Neuronal stem cell (in vitro differentiated cells): ENCODE data around the gene MEP1B.

Experiments used
- DNase-seq: peaks from one replicate; pipeline ENCODE4 v3.0.0-alpha.2; 2013; ENCODE audit warnings: low spot score
- H2AFZ ChIP-seq: one replicate; pipeline ENCODE4 v1.6.1; 2013; ENCODE audit warnings: mild to moderate bottlenecking, low read length, inconsistent platforms
- H2AK5ac ChIP-seq: 2 replicates; pipeline ENCODE4 v1.6.1; 2013; ENCODE audit warnings: low read depth, mild to moderate bottlenecking, inconsistent platforms, low read length, moderate library complexity, mixed read lengths
- H2BK120ac ChIP-seq: 2 replicates; pipeline ENCODE4 v1.6.1; 2013; ENCODE audit warnings: low read depth, mild to moderate bottlenecking, inconsistent platforms, low read length, moderate library complexity, mixed read lengths
- H2BK12ac ChIP-seq: one replicate; pipeline ENCODE4 v1.6.1; 2013; ENCODE audit warnings: low read length, inconsistent platforms
- H2BK15ac ChIP-seq: 2 replicates; pipeline ENCODE4 v1.6.1; 2013; ENCODE audit warnings: mild to moderate bottlenecking, low read length, inconsistent platforms, mixed read lengths
- H2BK5ac ChIP-seq: one replicate; pipeline ENCODE4 v1.6.1; 2013; ENCODE audit warnings: inconsistent platforms, mild to moderate bottlenecking, low read length, moderate library complexity
- H3K14ac ChIP-seq: one replicate; pipeline ENCODE4 v1.6.1; 2013; ENCODE audit warnings: low read length, inconsistent platforms
- H3K18ac ChIP-seq: 2 replicates; pipeline ENCODE4 v1.6.1; 2013; ENCODE audit warnings: low read length, inconsistent platforms
- H3K23ac ChIP-seq: 2 replicates; pipeline ENCODE4 v1.6.1; 2013; ENCODE audit warnings: low read depth, mild to moderate bottlenecking, mixed read lengths, low read length, inconsistent platforms; ENCODE audit not compliant: poor library complexity
- H3K27ac ChIP-seq: replicated peaks from 3 replicates; pipeline ENCODE4 v1.5.1; 2013; ENCODE audit warnings: low read length, inconsistent platforms
- H3K27me3 ChIP-seq, 3 experiments: 2 replicates each; pipeline ENCODE4 v1.6.1; 2013; ENCODE audit warnings: low read length in 3 of 3, mild to moderate bottlenecking in 2 of 3, inconsistent platforms in 1 of 3, low read depth in 1 of 3, mixed read lengths in 1 of 3, moderate library complexity in 1 of 3; ENCODE audit not compliant: control insufficient read depth in 3 of 3, insufficient read depth in 3 of 3
- H3K36me3 ChIP-seq, 2 donors: replicated peaks in 1 of 2; 2 replicates each; pipeline ENCODE4 v1.6.1; 2013; ENCODE audit warnings: low read length in 2 of 2; ENCODE audit not compliant: control insufficient read depth in 2 of 2, insufficient read depth in 2 of 2
- H3K4ac ChIP-seq: 2 replicates; pipeline ENCODE4 v1.6.1; 2013; ENCODE audit warnings: inconsistent platforms, mild to moderate bottlenecking, low read length, moderate library complexity
- H3K4me1 ChIP-seq, 2 donors: 1 replicate in 1 of 2; 2 replicates in 1 of 2; pipeline ENCODE4 v1.6.1; 2013; ENCODE audit warnings: low read length in 2 of 2, low read depth in 1 of 2; ENCODE audit not compliant: control insufficient read depth in 2 of 2, insufficient read depth in 1 of 2
- H3K4me2 ChIP-seq: one replicate; pipeline ENCODE4 v1.6.1; 2013; ENCODE audit warnings: mild to moderate bottlenecking, low read length, inconsistent platforms; ENCODE audit not compliant: insufficient read depth, poor library complexity, severe bottlenecking
- H3K4me3 ChIP-seq, 2 donors: 2 replicates each; pipeline ENCODE4 v1.5.1; 2013; ENCODE audit warnings: low read length in 2 of 2, mild to moderate bottlenecking in 2 of 2, inconsistent platforms in 1 of 2, moderate library complexity in 1 of 2
- H3K79me1 ChIP-seq: one replicate; pipeline ENCODE4 v1.6.1; 2013; ENCODE audit warnings: low read depth, mild to moderate bottlenecking, inconsistent platforms, low read length, moderate library complexity
- H3K9ac ChIP-seq: one replicate; pipeline ENCODE4 v1.6.1; 2013; ENCODE audit warnings: mild to moderate bottlenecking, low read depth, low read length, inconsistent platforms; ENCODE audit not compliant: poor library complexity
- H3K9me3 ChIP-seq, 2 donors: replicated peaks in 1 of 2; 2 replicates each; pipeline versions ENCODE3 to v1.6.1; 2013; ENCODE audit warnings: low read length in 2 of 2, mild to moderate bottlenecking in 2 of 2, inconsistent platforms in 1 of 2, low read depth in 1 of 2, mixed read lengths in 1 of 2, moderate library complexity in 1 of 2; ENCODE audit not compliant: control insufficient read depth in 2 of 2, insufficient read depth in 1 of 2
- H4K8ac ChIP-seq: one replicate; pipeline ENCODE4 v1.6.1; 2013; ENCODE audit warnings: low read depth, mild to moderate bottlenecking, inconsistent platforms, low read length, moderate library complexity
- H4K91ac ChIP-seq: one replicate; pipeline ENCODE4 v1.6.1; 2013; ENCODE audit warnings: low read length, low read depth, mild to moderate bottlenecking, inconsistent platforms; ENCODE audit not compliant: poor library complexity
- WGBS, 2 donors: extraction: QIAGEN DNeasy Blood & Tissue Kit; methylation state at CpG; one replicate each; pipeline ENCODE4 v1.1.7; 2013; ENCODE audit warnings: missing lambda C conversion rate in 2 of 2, mixed read lengths in 1 of 2; ENCODE audit not compliant: insufficient read length in 2 of 2, insufficient replicate concordance in 1 of 2; ENCODE audit errors: extremely low coverage in 2 of 2; 5-methylcytosine and 5-hydroxymethylcytosine counted together

The MEP1B gene

DNA sequence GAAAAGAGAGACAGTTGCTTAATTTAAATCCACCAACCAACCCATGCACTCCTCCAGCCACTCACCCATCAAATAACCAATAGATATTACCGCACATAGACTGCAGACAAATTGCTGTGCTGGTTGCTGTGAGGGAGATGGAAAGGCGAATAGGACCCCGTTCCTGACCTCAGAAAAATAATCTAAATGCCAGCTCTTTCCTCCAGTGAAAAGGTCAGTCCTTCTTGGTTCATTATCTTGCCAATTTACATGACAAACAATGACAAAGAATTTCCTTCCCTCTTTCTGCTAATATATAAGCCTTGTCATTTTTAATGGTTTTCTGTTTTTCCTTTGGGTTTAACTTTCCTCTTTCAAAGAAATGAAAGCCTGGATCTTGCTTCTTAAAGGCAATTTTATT, 61.6 kb downstream of the MEP1B start:
- no peak overlapping the region for H4K91ac ChIP-seq
- H3K18ac ChIP-seq, result no peak overlapping the region
- H2BK5ac ChIP-seq, result no peak overlapping the region
- no peak for DNase-seq
- peaks cover 0 to 2% of the 10 kb centered on the region in 2 donors for H3K36me3 ChIP-seq
- no peak overlapping the region for H3K9ac ChIP-seq
- H3K14ac ChIP-seq, result no peak overlapping the region
- H3K27ac ChIP-seq, result no peak overlapping the region
- H3K79me1 ChIP-seq, result no peaks in the 10 kb centered on the region
- H2BK15ac ChIP-seq, result no peak overlapping the region
- no peaks in the 10 kb centered on the region for H3K27me3 ChIP-seq
- H3K9me3 ChIP-seq, result no peaks in the 10 kb centered on the region
- H4K8ac ChIP-seq, result no peak overlapping the region
- H3K23ac ChIP-seq, result no peak overlapping the region
- no peak overlapping the region for H3K4me3 ChIP-seq
- no CpG with 5 or more reads among the region's 3 CpGs for WGBS, 2 donors
- H2BK12ac ChIP-seq, result no peak overlapping the region
- no peak overlapping the region for H2AK5ac ChIP-seq
- no peak overlapping the region for H2AFZ ChIP-seq
- H3K4me2 ChIP-seq, result no peak overlapping the region
- no peak overlapping the region for H2BK120ac ChIP-seq
- no peaks in the 10 kb centered on the region for H3K4me1 ChIP-seq
- no peak overlapping the region for H3K4ac ChIP-seq

DNA sequence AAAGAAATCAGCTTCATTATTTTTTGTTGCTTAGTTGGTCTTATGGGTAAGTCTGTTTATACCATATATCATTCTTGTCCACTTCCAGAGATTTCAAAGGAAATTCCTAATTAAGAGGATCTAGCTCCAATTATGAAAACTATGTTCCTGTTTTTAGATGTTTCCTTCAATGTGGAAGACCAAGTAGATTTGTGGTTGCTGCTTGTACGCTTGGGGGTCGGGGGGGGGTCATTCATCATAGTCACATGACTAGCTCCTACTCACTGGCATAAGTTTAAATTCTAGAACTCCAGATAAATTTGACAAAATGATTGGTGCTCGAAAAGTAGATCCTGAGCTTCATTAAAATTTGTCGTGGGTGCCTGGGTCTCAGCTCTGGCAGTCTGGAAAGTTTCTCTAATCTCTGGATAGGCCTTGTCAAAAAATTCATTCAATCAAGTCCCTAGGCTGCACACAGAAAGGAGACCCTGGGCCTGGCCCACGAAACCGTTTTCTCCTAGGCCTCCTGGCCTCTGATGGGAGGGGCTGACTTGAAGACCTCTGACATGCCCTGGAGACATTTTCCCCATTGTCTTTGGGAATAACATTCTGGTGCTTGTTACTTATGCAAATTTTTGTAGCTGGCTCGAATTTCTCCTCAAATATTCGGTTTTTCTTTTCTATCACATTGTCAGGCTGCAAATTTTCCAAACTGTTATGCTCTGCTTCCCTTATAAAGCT, 62.5 kb downstream of the MEP1B start:
- H3K79me1 ChIP-seq, result no peaks in the 10 kb centered on the region
- no peak overlapping the region for H3K4me3 ChIP-seq
- H3K4me2 ChIP-seq, result no peak overlapping the region
- H4K91ac ChIP-seq, result no peak overlapping the region
- H2BK5ac ChIP-seq, result no peak overlapping the region
- H3K14ac ChIP-seq, result no peak overlapping the region
- peaks cover 0 to 2% of the 10 kb centered on the region in 2 donors for H3K36me3 ChIP-seq
- no peak overlapping the region for H3K27ac ChIP-seq
- H3K9ac ChIP-seq, result no peak overlapping the region
- no peaks in the 10 kb centered on the region for H3K4me1 ChIP-seq
- H3K18ac ChIP-seq, result no peak overlapping the region
- H4K8ac ChIP-seq, result no peak overlapping the region
- H2BK12ac ChIP-seq, result no peak overlapping the region
- H3K23ac ChIP-seq, result no peak overlapping the region
- no peak overlapping the region for H2BK15ac ChIP-seq
- H3K27me3 ChIP-seq, result no peaks in the 10 kb centered on the region
- no peak overlapping the region for H3K4ac ChIP-seq
- H3K9me3 ChIP-seq, result no peaks in the 10 kb centered on the region
- no CpG with 5 or more reads among the region's 8 CpGs for WGBS, 2 donors
- DNase-seq, result no peak
- H2AK5ac ChIP-seq, result no peak overlapping the region
- no peak overlapping the region for H2BK120ac ChIP-seq
- no peak overlapping the region for H2AFZ ChIP-seq

DNA sequence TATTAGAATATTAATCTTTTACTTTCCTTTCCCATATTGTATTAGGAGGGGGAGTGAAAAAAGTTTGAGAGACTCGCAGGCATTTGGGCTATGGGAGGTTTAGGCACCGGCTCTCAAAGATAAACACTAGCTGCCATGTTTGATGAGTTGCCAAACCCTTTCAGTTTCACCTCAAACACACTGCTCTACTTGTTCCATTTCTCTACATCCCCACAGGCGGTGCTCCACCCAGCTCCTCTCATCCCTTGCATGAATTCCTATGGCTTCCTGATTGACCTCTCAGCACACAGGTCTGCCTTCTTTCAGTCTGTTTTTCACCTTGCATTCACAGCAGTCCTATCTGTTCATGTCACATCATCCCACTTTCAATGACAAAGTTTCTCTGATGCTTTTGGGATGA, 65.7 kb downstream of the MEP1B start:
- H3K14ac ChIP-seq, result no peak overlapping the region
- H4K8ac ChIP-seq, result no peak overlapping the region
- H3K4ac ChIP-seq, result no peak overlapping the region
- no peak overlapping the region for H3K18ac ChIP-seq
- H3K36me3 ChIP-seq, result peaks cover 0 to 2% of the 10 kb centered on the region in 2 donors
- H2BK12ac ChIP-seq, result no peak overlapping the region
- H3K23ac ChIP-seq, result no peak overlapping the region
- H3K79me1 ChIP-seq, result no peaks in the 10 kb centered on the region
- H3K9ac ChIP-seq, result no peak overlapping the region
- H2AFZ ChIP-seq, result no peak overlapping the region
- H3K4me2 ChIP-seq, result no peak overlapping the region
- H3K27ac ChIP-seq, result no peak overlapping the region
- H4K91ac ChIP-seq, result no peak overlapping the region
- no peak overlapping the region for H2AK5ac ChIP-seq
- no peaks in the 10 kb centered on the region for H3K4me1 ChIP-seq
- WGBS, 2 donors, result no CpG with 5 or more reads among the region's 3 CpGs
- no peak overlapping the region for H2BK120ac ChIP-seq
- H3K4me3 ChIP-seq, result no peak overlapping the region
- no peaks in the 10 kb centered on the region for H3K9me3 ChIP-seq
- DNase-seq, result no peak
- no peak overlapping the region for H2BK15ac ChIP-seq
- no peak overlapping the region for H2BK5ac ChIP-seq
- H3K27me3 ChIP-seq, result no peaks in the 10 kb centered on the region

DNA sequence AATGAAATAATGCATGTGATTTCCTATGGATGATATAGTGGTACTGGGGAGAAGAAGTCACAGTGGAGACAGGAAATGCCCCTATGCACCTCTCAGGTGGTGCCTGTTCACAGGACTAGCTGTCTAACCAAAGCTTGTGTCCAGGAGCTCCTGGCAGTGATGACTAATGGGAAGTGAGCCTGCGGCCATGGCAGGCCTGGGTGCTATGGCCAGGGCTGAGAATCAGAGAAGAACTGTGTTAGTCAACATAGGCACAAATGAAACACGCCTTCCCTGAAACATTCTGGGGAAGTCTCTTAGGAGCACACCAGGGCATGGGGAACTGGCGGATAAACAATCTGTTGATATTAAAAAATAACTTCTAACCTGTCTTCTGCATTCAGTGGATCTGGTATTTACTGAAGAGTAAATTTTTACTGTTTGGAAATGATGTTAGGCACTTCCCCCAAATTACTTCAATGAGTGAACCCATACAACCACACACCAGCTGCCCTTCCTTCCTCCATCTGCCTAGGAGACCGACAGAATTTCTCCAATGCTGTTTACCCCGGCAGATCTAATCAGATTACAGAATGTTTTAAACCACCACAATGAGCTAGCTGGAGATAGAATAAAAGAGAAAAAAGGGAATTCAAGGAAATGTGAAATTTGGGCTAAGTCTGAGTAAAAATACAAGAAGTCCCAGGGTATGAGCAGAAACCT, 67.4 kb downstream of the MEP1B start:
- Histone ChIP-seq H2BK120ac (no peak overlapping the region), H2AK5ac (no peak overlapping the region), H3K18ac (no peak overlapping the region), H3K4me3 (no peak overlapping the region), H4K91ac (no peak overlapping the region), H3K27me3 (no peaks in the 10 kb centered on the region), H2BK12ac (no peak overlapping the region), H4K8ac (no peak overlapping the region), H3K27ac (no peak overlapping the region), H2BK15ac (no peak overlapping the region), H3K36me3 (peaks cover 0 to 2% of the 10 kb centered on the region in 2 donors), H3K4me2 (no peak overlapping the region), H3K9me3 (no peaks in the 10 kb centered on the region), H3K4ac (no peak overlapping the region), H3K14ac (no peak overlapping the region), H3K4me1 (no peaks in the 10 kb centered on the region), H3K79me1 (no peaks in the 10 kb centered on the region), H3K9ac (no peak overlapping the region), H2AFZ (no peak overlapping the region), H3K23ac (no peak overlapping the region), H2BK5ac (no peak overlapping the region)
- no CpG with 5 or more reads among the region's 5 CpGs for WGBS, 2 donors
- DNase-seq, result no peak
